GM12801 (cell line): Measurements from ENCODE around the gene TBC1D2B.

Experiments used
- CTCF ChIP-seq: IDR thresholded peaks from one replicate; pipeline ENCODE4 v1.5.1; 2011; ENCODE audit warnings: control low read depth; ENCODE audit not compliant: insufficient read length; ENCODE audit errors: extremely low read depth

The TBC1D2B gene

GRCh38 chr15:78020007-78020406 is 57.5 kb downstream of the TBC1D2B start:
- TF ChIP-seq CTCF, result no peak

GRCh38 chr15:78018946-78019644 is 58.4 kb downstream of the TBC1D2B start:
- TF ChIP-seq CTCF, result no peak

- TF ChIP-seq CTCF, result no peak
These were observed 59.1 kb downstream of the TBC1D2B start for GRCh38 chr15:78018445-78018844.

- no peak for TF ChIP-seq CTCF
These were observed 60.7 kb downstream of the TBC1D2B start for GRCh38 chr15:78016860-78017259.

- no peak for TF ChIP-seq CTCF
These were observed 64.9 kb downstream of the TBC1D2B start for GRCh38 chr15:78012643-78013077.

GRCh38 chr15:78010067-78010466 is 67.4 kb downstream of the TBC1D2B start:
- TF ChIP-seq CTCF, result no peak

GRCh38 chr15:78007964-78008886 is 69.3 kb downstream of the TBC1D2B start:
- no peak for TF ChIP-seq CTCF
